GM18519 (cell line): ENCODE measurements around the gene CORIN.
"Not testable (repeated sequence)": the region's sequence is repeated elsewhere in the genome, so short reads cannot be mapped to it uniquely, and the experiment has no call there.

ENCODE experiments used
- ATAC-seq: cut with Tn5 transposase; IDR thresholded peaks from one replicate; pipeline ENCODE4 v1.9.1; 2021; ENCODE audit warnings: mild to moderate bottlenecking, moderate library complexity; ENCODE audit not compliant: unreplicated experiment, low FRiP score

The CORIN gene

GRCh38 chr4:47774079-47774478 is 63.8 kb downstream of the CORIN start:
- no peak for ATAC-seq

GRCh38 chr4:47771020-47771419 is 66.8 kb downstream of the CORIN start:
- ATAC-seq: no peak

- ATAC-seq: not testable (repeated sequence)
Measured at GRCh38 chr4:47767956-47768355, 69.9 kb downstream of the CORIN start.

GRCh38 chr4:47763279-47763678 is 74.6 kb downstream of the CORIN start:
- ATAC-seq: no peak

- no peak for ATAC-seq
Measured at GRCh38 chr4:47762376-47763266, 75.2 kb downstream of the CORIN start.

- ATAC-seq: not testable (repeated sequence)
Measured at GRCh38 chr4:47753316-47753715, 84.6 kb downstream of the CORIN start.

- no peak for ATAC-seq
Measured at GRCh38 chr4:47752214-47752613, 85.7 kb downstream of the CORIN start.

- no peak for ATAC-seq
Measured at GRCh38 chr4:47750788-47751187, 87.1 kb downstream of the CORIN start.

- ATAC-seq: no peak
Measured at GRCh38 chr4:47749858-47750257, 88.0 kb downstream of the CORIN start.

- ATAC-seq: no peak
Measured at GRCh38 chr4:47749060-47749459, 88.8 kb downstream of the CORIN start.

GRCh38 chr4:47747846-47748494 is 89.9 kb downstream of the CORIN start:
- ATAC-seq: no peak

GRCh38 chr4:47747211-47747610 is 90.7 kb downstream of the CORIN start:
- ATAC-seq: no peak

- ATAC-seq: no peak
Measured at GRCh38 chr4:47746122-47746521, 91.7 kb downstream of the CORIN start.

- ATAC-seq: no peak
Measured at GRCh38 chr4:47744843-47745382, 93.0 kb downstream of the CORIN start.

- no peak for ATAC-seq
Measured at GRCh38 chr4:47744253-47744652, 93.6 kb downstream of the CORIN start.

- no peak for ATAC-seq
Measured at GRCh38 chr4:47741200-47741599, 96.7 kb downstream of the CORIN start.

- no peak for ATAC-seq
Measured at GRCh38 chr4:47737326-47737725, 100.5 kb downstream of the CORIN start.

- ATAC-seq: no peak
Measured at GRCh38 chr4:47736555-47736954, 101.3 kb downstream of the CORIN start.

- no peak for ATAC-seq
Measured at GRCh38 chr4:47736146-47736545, 101.7 kb downstream of the CORIN start.

GRCh38 chr4:47733302-47734175 is 104.3 kb downstream of the CORIN start:
- ATAC-seq: no peak

GRCh38 chr4:47731182-47731581 is 106.7 kb downstream of the CORIN start:
- ATAC-seq: no peak
